ENCODE measurements around the gene MYL4.

DNA sequence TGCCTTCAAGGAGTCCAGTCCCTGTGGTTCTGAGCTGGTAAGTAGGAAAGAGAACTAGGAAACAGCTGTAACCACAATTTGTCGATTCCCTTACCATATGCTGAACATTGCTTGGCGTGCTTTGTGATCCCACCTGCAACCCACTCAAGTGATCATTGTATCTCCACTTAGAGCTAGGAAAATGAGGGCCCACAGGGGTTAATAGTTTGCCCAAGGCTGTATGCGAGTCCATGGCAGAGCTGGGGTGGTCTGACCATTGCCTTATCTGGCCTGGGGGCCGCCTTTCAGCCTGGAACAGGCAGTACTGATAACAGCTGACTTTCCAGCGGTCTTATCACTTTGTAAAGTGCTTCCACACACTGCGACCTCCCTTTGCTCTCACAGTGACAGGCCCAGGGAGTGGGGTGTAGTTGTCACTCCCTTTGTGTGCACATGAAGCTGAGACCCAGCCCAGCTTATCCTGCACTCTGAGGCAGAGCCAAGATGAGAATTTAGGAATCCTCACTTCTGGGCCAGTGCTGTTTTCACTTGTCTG lies 9.8 kb downstream of the MYL4 start:
- no peak for TF ChIP-seq POLR2A (IDR thresholded peaks at IDR 0.05)
- TF ChIP-seq CTCF (IDR thresholded peaks at IDR 0.05) = no peak

Data from thyroid gland (tissue), 4 donors.